Right hindlimb (tissue), 1 donor: ENCODE measurements around the gene FKBP1A.
"Not testable (repeated sequence)": the region's sequence is repeated elsewhere in the genome, so short reads cannot be mapped to it uniquely, and the experiment has no call there.

Experiments
- DNase-seq: peaks from one replicate; pipeline ENCODE4 v3.0.0-alpha.2; 2018

The FKBP1A gene

GRCh38 chr20:1362484-1362883, 30.4 kb downstream of the FKBP1A start:
- DNase-seq, result no peak

DNA sequence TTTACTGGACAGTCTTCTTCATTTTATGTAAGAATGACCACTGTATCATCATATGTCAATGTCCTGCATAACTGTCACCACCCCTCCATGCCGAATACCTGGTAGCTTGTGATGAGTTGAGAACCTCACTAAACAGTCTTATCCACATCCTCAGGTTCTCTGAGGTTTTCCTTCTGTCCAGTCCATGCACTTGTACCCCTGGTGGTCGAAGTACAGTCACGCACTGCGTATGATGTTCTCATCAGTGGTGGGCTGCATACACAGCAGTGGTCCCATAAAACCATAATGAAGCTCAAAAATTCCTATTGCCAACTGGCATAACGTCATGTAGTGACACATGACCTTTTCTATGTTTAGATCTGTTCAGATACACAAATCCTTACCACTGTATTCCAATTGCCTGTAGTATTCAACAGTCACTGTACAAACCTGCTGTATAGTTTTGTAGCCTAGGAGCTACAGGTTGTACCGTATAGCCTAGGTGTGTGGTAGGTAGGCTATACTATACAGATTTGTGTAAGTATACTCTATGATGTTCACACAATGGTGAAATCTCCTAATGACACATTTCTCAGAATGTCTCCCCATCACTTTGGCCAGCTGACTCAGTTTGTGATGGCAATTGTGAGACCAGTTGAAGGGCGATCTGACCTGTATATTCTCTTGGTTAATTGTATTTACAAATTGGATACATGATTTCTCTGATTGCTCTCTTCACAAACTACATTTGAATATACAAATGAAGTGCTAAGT, 32.6 kb downstream of the FKBP1A start:
- no peak for DNase-seq

GRCh38 chr20:1357921-1358671, 34.8 kb downstream of the FKBP1A start:
- DNase-seq, result no peak

GRCh38 chr20:1353956-1354355, 38.9 kb downstream of the FKBP1A start:
- DNase-seq, result no peak

DNA sequence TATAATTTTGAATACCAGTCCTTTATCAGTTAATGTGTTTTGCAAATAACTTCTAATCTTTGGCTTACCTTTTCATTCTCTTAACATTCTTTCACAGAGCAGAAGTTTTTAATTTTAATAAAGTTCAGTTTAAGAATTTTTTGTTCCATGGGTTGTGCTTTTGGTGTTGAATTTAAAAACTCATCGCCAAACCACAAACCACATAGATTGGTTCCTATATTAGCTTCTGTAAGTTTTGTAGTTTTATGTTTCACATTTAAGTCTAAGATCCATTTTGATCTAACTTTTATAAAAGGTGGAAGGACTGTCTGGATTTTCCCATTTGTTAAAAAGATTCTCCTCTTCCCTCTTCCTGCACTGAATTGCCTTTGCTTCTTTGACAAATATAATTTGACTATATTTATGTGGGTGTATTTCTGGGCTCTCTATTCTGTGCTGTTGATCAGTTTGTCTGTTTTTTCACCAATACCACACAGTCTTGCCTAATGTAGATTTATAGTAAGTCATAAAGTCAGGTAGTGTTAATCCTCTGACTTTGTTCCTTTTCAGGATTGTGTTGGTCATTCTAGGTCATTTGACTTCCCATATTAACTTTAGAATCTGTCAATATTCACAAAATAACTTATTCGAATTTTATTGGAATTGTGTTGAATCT, 46.4 kb downstream of the FKBP1A start:
- DNase-seq, result no peak

- no peak for DNase-seq
Measured at GRCh38 chr20:1345756-1346093, 47.1 kb downstream of the FKBP1A start.

DNA sequence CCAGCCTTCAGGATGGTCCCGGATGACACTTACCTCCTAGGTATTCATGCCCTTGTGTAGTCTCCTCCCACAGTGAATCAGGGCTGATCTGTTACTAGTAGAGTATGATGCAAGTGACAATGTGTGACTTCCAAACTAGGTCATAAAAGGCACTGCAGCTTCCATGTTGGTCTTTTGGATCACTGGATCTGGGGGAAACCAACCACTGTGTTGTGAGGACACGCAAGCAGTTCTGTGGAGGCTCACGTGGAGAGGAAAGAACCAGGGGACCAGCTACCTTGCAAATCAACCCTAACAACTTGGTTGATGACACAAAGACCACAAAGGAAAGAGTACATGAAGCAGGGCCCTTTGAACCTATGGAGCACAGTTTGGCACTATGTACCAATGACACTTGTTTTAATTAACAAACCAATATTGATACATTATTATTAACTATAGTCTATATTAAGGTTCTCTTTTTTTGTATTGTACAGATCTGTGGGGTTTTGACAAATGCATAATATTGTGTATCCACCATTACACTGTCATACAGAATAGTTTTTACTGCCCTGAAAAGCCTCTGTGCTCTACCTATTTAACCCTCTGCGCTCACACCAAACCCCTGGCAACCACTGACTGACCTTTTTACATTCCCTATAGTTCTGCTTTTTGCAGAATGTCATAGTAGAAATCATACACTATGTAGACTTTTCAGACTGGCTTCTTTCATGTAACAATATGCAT, 47.7 kb downstream of the FKBP1A start:
- DNase-seq, result no peak

DNA sequence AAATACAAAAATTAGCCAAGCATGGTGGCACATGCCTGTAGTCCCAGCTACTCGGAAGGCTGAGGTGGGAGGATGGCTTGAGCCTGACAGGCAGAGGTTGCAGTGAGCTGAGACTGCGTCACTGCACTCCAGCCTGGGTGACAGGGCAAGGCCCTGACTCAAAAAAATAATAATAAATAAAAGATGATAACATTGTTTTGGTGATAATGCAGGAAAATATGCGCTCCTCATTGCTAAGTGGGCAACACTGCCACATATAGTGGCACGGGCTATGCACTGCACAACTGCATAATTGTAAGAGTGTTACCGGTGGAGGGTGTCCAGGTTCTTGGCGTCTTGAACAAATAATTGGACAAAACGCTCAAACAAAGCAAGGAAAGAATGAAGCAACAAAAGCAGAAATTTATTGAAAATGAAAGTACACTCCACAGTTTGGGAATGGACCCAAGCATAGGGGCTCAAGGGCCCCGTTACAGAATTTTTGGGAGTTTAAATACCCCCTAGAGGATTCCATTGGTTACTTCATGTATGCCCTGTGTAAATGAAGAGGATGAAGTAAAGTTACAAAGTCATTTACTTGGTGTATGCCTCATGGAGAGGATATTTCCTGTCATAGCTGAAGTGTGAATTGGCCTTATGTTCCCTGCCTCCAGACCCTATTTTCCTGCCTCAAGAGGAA, 49.3 kb downstream of the FKBP1A start:
- DNase-seq, result not testable (repeated sequence)

DNA sequence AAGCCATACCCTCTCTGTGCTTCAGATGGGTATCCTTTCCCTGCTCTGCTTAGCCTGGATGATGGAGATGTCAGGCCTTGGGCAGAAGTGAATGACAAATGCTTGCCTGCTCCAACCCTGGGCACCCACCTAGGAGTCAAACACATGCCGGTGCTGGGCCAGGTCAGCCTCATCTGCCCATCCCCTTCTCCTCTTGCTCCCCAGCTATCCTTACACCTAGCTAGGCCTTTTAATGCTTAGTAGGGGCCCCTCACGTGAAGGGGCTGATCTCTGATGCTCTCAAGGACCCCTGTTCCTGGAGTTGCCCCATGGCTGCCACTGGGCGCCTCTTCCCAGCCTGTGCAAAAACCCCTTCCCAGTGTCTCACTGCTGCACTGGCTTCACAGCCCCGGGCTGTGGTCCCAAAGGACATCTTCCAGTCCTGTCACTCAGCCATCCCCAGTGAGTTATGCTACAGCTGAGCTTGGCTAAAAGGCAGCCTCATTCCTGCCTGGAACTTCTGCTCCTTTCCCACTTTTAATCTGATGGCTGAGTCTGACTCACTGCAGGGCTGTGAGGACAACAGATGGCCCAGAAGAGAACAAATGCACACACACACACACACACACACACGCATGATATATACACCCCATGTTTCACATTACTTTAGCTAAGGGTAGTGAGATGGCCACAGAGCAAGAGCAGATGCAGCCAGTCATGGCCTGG, 51.1 kb downstream of the FKBP1A start:
- no peak for DNase-seq

- no peak for DNase-seq
Measured at GRCh38 chr20:1338801-1339200, 54.1 kb downstream of the FKBP1A start.

- no peak for DNase-seq
Measured at GRCh38 chr20:1338096-1338495, 54.8 kb downstream of the FKBP1A start.

DNA sequence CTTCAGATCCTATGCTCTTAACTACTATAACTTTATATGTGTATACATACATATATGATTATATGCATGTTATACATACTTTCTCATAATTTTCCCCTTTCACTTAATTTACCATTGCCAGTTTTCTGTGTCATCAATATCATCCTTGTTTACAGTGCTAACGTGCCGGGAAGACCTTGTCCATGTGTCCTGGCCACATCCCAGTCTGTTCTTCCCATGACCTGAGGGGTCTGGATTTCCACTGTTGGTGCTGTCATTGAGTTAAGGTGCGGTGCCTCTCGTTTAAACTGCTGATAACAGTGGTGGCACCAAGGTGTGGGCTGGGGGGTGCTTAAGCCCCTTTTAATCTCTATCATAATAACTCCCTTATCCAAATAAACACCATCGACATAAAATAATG, 55.4 kb downstream of the FKBP1A start:
- DNase-seq, result no peak

- DNase-seq, result no peak
Measured at GRCh38 chr20:1336699-1337367, 56.0 kb downstream of the FKBP1A start.

DNA sequence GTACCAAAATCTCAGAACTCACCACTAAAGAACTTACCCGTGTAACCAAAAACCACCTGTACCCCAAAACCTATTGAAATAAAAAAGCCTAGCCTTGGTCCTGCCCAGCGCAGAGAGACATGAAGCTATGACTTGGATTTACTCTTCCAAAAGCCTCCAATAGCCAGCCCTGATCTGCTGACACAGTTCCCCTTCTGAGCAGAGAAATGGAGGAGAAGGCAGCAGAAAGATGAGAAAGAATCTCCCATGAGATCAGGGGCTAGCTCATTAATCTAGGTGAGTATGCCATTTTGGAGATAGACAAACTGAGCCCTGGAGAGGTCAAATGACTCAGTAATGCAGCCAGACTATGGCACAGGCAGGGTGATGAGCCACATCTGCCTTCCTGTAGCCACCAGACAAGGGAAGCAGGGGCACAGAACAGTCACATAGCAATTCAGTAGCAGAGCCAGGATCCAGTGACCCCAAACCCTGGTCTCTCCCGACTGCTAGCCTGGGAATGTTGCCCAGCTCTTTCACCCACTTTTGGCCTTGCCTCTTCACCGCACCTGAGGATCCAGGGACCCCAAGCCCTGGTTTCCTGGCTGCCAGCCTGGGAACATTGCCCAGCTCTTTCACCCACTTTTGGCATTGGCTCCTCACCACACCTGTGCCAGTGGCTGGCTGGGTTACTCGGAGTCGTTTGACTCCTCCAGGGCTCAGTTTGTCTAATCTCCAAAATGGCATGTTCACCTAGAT, 56.7 kb downstream of the FKBP1A start:
- DNase-seq, result no peak

- DNase-seq, result no peak
Measured at GRCh38 chr20:1334761-1335160, 58.1 kb downstream of the FKBP1A start.

DNA sequence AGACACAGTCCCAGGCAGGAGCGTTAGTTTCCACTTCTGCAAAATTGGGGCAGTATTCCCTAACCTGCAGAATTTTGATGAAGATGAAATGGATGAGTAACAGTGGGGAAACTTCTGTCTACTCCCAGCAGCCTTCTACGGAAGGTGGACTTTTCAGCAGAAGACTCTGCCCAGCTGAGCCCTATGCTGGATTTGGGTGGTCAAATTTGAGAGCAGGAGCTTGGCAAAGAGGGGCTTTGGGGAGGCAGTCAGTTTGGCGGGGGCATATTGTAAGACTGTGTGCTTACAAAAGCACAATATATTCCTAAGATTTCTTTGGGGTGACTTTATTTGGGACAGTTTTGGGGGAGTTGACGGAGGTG, 58.5 kb downstream of the FKBP1A start:
- no peak for DNase-seq

DNA sequence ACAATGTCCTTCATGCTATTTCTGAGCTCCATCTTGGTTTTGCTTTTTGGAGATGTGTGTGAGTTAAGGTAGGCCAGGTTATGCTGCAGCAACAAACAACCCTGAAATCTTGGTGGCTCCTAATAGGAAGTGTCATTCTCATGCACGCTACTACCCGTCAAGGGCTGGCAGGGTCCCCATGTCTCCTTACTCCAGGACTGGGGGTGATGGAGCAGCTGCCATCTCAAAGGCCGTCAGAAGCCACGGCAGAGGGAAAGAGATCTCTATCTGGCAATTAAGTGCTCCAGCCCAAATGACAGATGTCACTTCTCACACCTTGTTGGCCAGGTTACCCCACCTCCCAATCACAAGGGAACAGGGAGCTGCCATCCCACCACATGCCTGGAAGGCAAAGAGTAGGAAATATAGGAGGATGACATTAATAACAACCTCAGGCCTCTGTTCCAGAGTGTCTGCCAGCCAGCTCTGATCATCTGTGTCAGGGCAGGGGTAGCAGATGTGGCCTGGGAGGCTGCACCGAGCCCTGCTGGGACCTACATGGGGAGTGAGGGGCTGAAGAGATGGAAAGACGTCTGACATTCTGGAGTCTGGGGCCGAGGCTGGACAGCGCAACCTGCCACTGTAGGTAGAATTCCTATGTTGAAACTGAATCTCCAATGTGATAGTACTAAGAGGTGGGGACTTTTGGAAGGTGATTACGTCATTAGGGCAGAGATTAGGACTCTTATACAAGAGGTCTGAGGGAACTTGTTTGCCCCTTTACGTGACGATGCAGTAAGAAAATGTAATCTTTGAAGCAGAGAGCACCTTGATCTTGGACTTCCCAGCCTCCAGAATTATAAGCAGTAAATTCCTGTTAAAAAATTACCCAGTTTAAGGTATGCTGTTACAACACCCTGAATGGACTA, 59.1 kb downstream of the FKBP1A start:
- no peak for DNase-seq

DNA sequence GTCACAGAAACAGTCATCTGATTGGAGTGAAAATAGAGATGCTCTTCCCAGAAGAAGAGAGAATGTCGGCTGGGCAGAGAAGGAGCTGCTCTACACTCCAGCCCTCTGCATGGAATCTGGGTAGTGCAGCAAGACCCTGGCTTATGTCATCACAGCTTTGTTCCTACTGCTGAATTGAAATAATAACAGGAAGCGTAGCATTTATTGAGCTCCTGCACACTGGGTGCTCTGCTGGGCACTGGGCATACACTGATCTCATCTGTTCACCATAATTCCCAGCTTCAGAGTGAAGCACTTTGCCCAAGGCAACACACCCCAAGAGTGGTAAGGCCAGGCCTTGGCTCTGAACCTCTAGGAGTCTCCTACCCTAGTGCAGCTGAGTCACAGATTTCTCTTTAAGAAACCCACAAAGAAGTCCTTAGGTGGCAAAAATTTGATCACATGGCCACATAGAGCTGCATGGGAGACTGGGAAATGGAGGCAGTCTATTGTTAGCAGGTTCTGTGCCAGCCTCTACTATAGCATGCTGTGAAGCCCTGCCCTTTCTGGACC, 60.0 kb downstream of the FKBP1A start:
- no peak for DNase-seq

DNA sequence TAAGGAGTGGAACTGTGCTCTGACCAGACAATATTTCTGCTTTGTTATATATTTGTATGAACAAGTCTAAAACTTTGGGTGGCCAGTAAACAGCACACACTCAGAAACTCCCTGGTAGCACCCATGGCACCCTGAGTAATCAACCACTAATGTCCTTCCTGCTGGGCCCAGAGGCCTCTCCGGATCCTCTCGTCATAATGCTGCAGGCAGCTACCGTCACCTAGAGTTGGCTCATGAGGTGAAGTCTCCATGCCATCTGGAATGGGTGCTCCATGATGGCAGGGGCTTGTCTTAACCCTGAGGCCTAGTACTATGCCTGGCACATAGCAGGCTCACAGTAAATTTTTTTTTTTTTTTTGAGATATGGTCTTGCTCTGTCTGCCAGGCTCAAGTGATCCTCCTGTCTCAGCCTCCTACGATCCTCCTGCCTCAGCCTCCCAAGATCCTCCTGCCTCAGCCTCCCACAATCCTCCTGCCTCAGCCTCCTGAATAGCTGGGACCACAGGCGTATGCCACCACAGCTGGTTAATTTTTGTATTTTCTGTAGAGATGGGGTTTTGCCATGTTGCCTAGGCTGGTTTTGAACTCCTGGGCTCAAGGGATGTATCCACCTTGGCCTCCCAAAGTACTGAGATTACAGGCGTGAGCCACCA, 60.9 kb downstream of the FKBP1A start:
- DNase-seq, result no peak
